IMR-90 (cell line): ENCODE measurements around the gene ISLR2. TPM values are rescaled to one million over a fixed set of nuclear protein-coding genes. Genes with fewer than 3 reads are reported as not detected.
A peak's percentile ranks its signal among the peaks of the same experiment; 100 is the strongest.

Experiments used
- ATAC-seq: fragments of 200-7000 bp; cut with Tn5 transposase; 2 replicates; pipeline ENCODE4 v1.9.1; 2020; ENCODE audit warnings: low read depth, mild to moderate bottlenecking, moderate library complexity
- BruUV-seq: library from RNA; stranded (reverse); fragments of 400-500 nt; replicated peaks from 2 replicates; lab custom pipeline; 2021; lab: Mats Ljungman, UMichigan
- CTCF ChIA-PET: fragments of 300-600 bp; formaldehyde crosslinking; extraction: SDS; loops from one replicate; lab custom pipeline; 2021; ENCODE audit warnings: antibody characterized with exemption; lab: Yijun Ruan, JAX
- POLR2A ChIA-PET: fragments of 300-600 bp; sonication (Branson Sonifier 250); formaldehyde crosslinking; loops from one replicate; lab custom pipeline; 2022; ENCODE audit warnings: antibody characterized with exemption; ENCODE audit not compliant: unreplicated experiment; lab: Charles Lee
- DNase-seq: peaks from one replicate; pipeline ENCODE4 v3.0.0; 2013
- H2AFZ ChIP-seq: replicated peaks from 2 replicates; pipeline ENCODE3; 2013; ENCODE audit warnings: low read length, mild to moderate bottlenecking; ENCODE audit not compliant: poor library complexity
- H2AK5ac ChIP-seq: 2 replicates; pipeline ENCODE4 v1.6.1; 2013; ENCODE audit warnings: low read depth, low read length, inconsistent platforms
- H2AK9ac ChIP-seq: replicated peaks from 2 replicates; pipeline ENCODE3; 2013; ENCODE audit warnings: mild to moderate bottlenecking, low read depth, low read length, moderate library complexity; ENCODE audit not compliant: poor library complexity
- H2BK120ac ChIP-seq: 2 replicates; pipeline ENCODE4 v1.6.1; 2013; ENCODE audit warnings: low read depth, low read length, inconsistent platforms
- H2BK15ac ChIP-seq: 3 replicates; pipeline ENCODE4 v1.6.1; 2013; ENCODE audit warnings: low read depth, low read length, inconsistent platforms
- H2BK20ac ChIP-seq: 2 replicates; pipeline ENCODE4 v1.6.1; 2013; ENCODE audit warnings: low read depth, mild to moderate bottlenecking, inconsistent platforms, low read length, moderate library complexity
- H2BK5ac ChIP-seq: 2 replicates; pipeline ENCODE4 v1.6.1; 2013; ENCODE audit warnings: mild to moderate bottlenecking, low read depth, low read length, inconsistent platforms; ENCODE audit not compliant: poor library complexity, severe bottlenecking
- H3K14ac ChIP-seq: replicated peaks from 2 replicates; pipeline ENCODE4 v1.6.1; 2013; ENCODE audit warnings: low read depth, low read length, inconsistent platforms
- H3K18ac ChIP-seq: 2 replicates; pipeline ENCODE4 v1.6.1; 2013; ENCODE audit warnings: low read depth, low read length, control low read depth
- H3K23ac ChIP-seq: 2 replicates; pipeline ENCODE4 v1.6.1; 2013; ENCODE audit warnings: low read depth, low read length, inconsistent platforms
- H3K27ac ChIP-seq: 2 replicates; pipeline ENCODE4 v1.5.1; 2013; ENCODE audit warnings: mild to moderate bottlenecking, control low read depth, low read length; ENCODE audit not compliant: insufficient read depth
- H3K27me3 ChIP-seq: 2 replicates; pipeline ENCODE4 v1.6.1; 2013; ENCODE audit warnings: low read length; ENCODE audit not compliant: control insufficient read depth, insufficient read depth
- H3K36me3 ChIP-seq: 2 replicates; pipeline ENCODE4 v1.6.1; 2013; ENCODE audit warnings: low read length, mixed read lengths; ENCODE audit not compliant: control insufficient read depth, insufficient read depth
- H3K4ac ChIP-seq: 2 replicates; pipeline ENCODE4 v1.6.1; 2013; ENCODE audit warnings: low read depth, low read length, inconsistent platforms
- H3K4me1 ChIP-seq: 2 replicates; pipeline ENCODE4 v1.6.1; 2013; ENCODE audit warnings: low read length, mixed read lengths; ENCODE audit not compliant: control insufficient read depth, insufficient read depth
- H3K4me2 ChIP-seq: 2 replicates; pipeline ENCODE4 v1.6.1; 2013; ENCODE audit warnings: low read depth, mild to moderate bottlenecking, control low read depth, low read length, moderate library complexity
- H3K4me3 ChIP-seq: 2 replicates; pipeline ENCODE4 v1.5.1; 2013; ENCODE audit warnings: low read depth, mild to moderate bottlenecking, control low read depth, low read length, moderate library complexity; ENCODE audit not compliant: insufficient read depth
- H3K56ac ChIP-seq: 2 replicates; pipeline ENCODE4 v1.6.1; 2013; ENCODE audit warnings: low read length, inconsistent platforms; ENCODE audit not compliant: insufficient read depth; ENCODE audit errors: extremely low read depth
- H3K79me1 ChIP-seq, 2 experiments: 2 replicates each; pipeline ENCODE4 v1.6.1; 2013; ENCODE audit warnings: low read length in 2 of 2, inconsistent platforms in 1 of 2, low read depth in 1 of 2
- H3K9ac ChIP-seq: 2 replicates; pipeline ENCODE4 v1.6.1; 2013; ENCODE audit warnings: low read depth, low read length, control low read depth
- H3K9me1 ChIP-seq: 2 replicates; pipeline ENCODE4 v1.6.1; 2013; ENCODE audit warnings: low read length, inconsistent platforms; ENCODE audit not compliant: insufficient read depth
- H3K9me3 ChIP-seq: 2 replicates; pipeline ENCODE4 v1.6.1; 2013; ENCODE audit warnings: low read length; ENCODE audit not compliant: control insufficient read depth, insufficient read depth
- H4K20me1 ChIP-seq: 2 replicates; pipeline ENCODE4 v1.6.1; 2013; ENCODE audit warnings: low read length, inconsistent platforms; ENCODE audit not compliant: insufficient read depth
- H4K5ac ChIP-seq: 2 replicates; pipeline ENCODE4 v1.6.1; 2013; ENCODE audit warnings: mild to moderate bottlenecking, low read depth, low read length, control low read depth
- H4K8ac ChIP-seq, 2 experiments: 2 replicates each; pipeline ENCODE4 v1.6.1; 2013; ENCODE audit warnings: low read depth in 2 of 2, low read length in 2 of 2, control low read depth in 1 of 2, inconsistent platforms in 1 of 2
- H4K91ac ChIP-seq: 2 replicates; pipeline ENCODE4 v1.6.1; 2013; ENCODE audit warnings: low read depth, low read length, inconsistent platforms; ENCODE audit not compliant: insufficient read depth
- BHLHE40 ChIP-seq: fragments of 150-350 bp; IDR thresholded peaks from 2 replicates; pipeline ENCODE4 v1.6.1; 2016; ENCODE audit warnings: mild to moderate bottlenecking, low read depth, low read length
- CEBPB ChIP-seq: IDR thresholded peaks from 2 replicates; pipeline ENCODE4 v1.6.1; 2012; ENCODE audit warnings: low read depth, low read length, improper control_type of control experiment
- CHD1 ChIP-seq: IDR thresholded peaks from 2 replicates; pipeline ENCODE4 v1.6.1; 2012; ENCODE audit warnings: low read depth, low read length, improper control_type of control experiment
- CTCF ChIP-seq: conservative IDR thresholded peaks from 2 replicates; pipeline ENCODE4 v1.5.1; 2012; ENCODE audit warnings: mild to moderate bottlenecking, low read depth, low read length, improper control_type of control experiment
- MAFK ChIP-seq: IDR thresholded peaks from 2 replicates; pipeline ENCODE4 v1.6.1; 2012; ENCODE audit warnings: low read depth, low read length, improper control_type of control experiment
- MAZ ChIP-seq: IDR thresholded peaks from 2 replicates; pipeline ENCODE4 v1.6.1; 2012; ENCODE audit warnings: low read depth, mild to moderate bottlenecking, low read length, improper control_type of control experiment, moderate library complexity, borderline replicate concordance
- MXI1 ChIP-seq: IDR thresholded peaks from 2 replicates; pipeline ENCODE4 v1.6.1; 2012; ENCODE audit warnings: low read depth, mild to moderate bottlenecking, low read length, moderate library complexity, borderline replicate concordance
- RCOR1 ChIP-seq: IDR thresholded peaks from 2 replicates; pipeline ENCODE4 v1.6.1; 2012; ENCODE audit warnings: mild to moderate bottlenecking, low read length, improper control_type of control experiment; ENCODE audit not compliant: insufficient replicate concordance
- RFX5 ChIP-seq: IDR thresholded peaks from 2 replicates; pipeline ENCODE4 v1.8.0; 2012; ENCODE audit warnings: low read depth, mild to moderate bottlenecking, low read length, moderate library complexity
- SMC3 ChIP-seq: fragments of 150-350 bp; IDR thresholded peaks from 2 replicates; pipeline ENCODE4 v1.6.1; 2016; ENCODE audit warnings: low read depth, mild to moderate bottlenecking, antibody characterized with exemption, low read length, moderate library complexity
- WGBS, 2 experiments: methylation state at CpG; one replicate each; pipeline versions ENCODE4 v1.1.5 to v1.1.7; 2013; ENCODE audit warnings: missing lambda C conversion rate in 2 of 2; ENCODE audit not compliant: insufficient read length in 1 of 2; ENCODE audit errors: extremely low coverage in 2 of 2; 5-methylcytosine and 5-hydroxymethylcytosine counted together
- dilution Hi-C: fragments of 300-500 bp; cut with HindIII; formaldehyde crosslinking; loops from one replicate; pipeline ENCODE4 v1.14.3; 2018; ENCODE audit warnings: low sequenced_read_pairs; ENCODE audit not compliant: unreplicated experiment
- in situ Hi-C: fragments of 300-500 bp; cut with MboI; formaldehyde crosslinking; loops from 3 replicates; pipeline ENCODE4 v1.14.3; 2019; ENCODE audit warnings: low sequenced_read_pairs, inconsistent platforms, mixed read lengths
- intact Hi-C: fragments of 100-400 bp; cut with micrococcal nuclease; formaldehyde crosslinking; loops from 2 replicates; pipeline ENCODE4 v1.10.0; 2022
- polyA plus RNA-seq, 3 experiments: library from polyadenylated mRNA; depleted of rRNA; stranded (reverse); fragments of >200 nt; gene quantifications; 2 replicates each; pipeline ENCODE4 v1.2.3, GENCODE V29; 2012; ENCODE audit warnings: low replicate concordance in 1 of 3
- total RNA-seq: library from RNA; depleted of rRNA; stranded (reverse); fragments of >200 nt; gene quantifications from 2 replicates; pipeline ENCODE4 v1.2.3, GENCODE V29; 2012

The ISLR2 gene
- total and polyA plus RNA-seq, 2 of the 4 experiments (the other 2 are of a cell fraction): not detected

GRCh38 chr15:74173380-74174218 lies 43.2 kb downstream of the ISLR2 start, which contains the start of gene ISLR:
Gene ISLR (plus strand): TSS chr15:74173710. CDS start chr15:74174859, 1,149 bp downstream.
- no peak within 1 kb of the TSS for H3K18ac ChIP-seq
- ChIA-PET POLR2A (no interaction called here), CTCF (interaction anchor here (0.6 kb wide), 1 partner anchor 37 kb away, joined by 3 read pairs; no protein-coding TSS in a partner anchor)
- H3K36me3 ChIP-seq: no peaks in the 10 kb centered on the region
- dilution Hi-C loops (no loop called here), intact Hi-C loops (no loop called here), in situ Hi-C loops (no loop called here)
- 0 out of 2 replicates have a peak, but pooled peaks have one; percentile 23 for ATAC-seq
- H3K4ac ChIP-seq: no peak within 1 kb of the TSS; the same call in 1 of the 2 replicates
- no peak within 1 kb of the TSS for H3K56ac ChIP-seq
- no peaks in the 10 kb centered on the region for H3K79me1 ChIP-seq
- peak within 1 kb of the TSS; percentile 48; the same call in 1 of the 2 replicates for H4K5ac ChIP-seq
- H3K27me3 ChIP-seq: peaks cover 26% of the 10 kb centered on the region
- no peak within 1 kb of the TSS for H3K23ac ChIP-seq
- H2BK20ac ChIP-seq: no peak within 1 kb of the TSS
- H4K91ac ChIP-seq: no peak within 1 kb of the TSS
- BruUV-seq: no TSS peak
- H3K9ac ChIP-seq: no peak within 1 kb of the TSS
- H4K8ac ChIP-seq: peak within 1 kb of the TSS in 1 of 2 experiments; percentile 6; a peak in 1 of 4 replicates
- H2BK5ac ChIP-seq: no peak within 1 kb of the TSS
- 42% methylated on average over 7 of the region's 20 CpGs; no CpG with 5 or more reads in 1 of the 2 experiments for WGBS, 2 experiments
- H2AK5ac ChIP-seq: no peak within 1 kb of the TSS
- no peak for TF ChIP-seq BHLHE40
- TF ChIP-seq CHD1: no peak
- TF ChIP-seq CTCF: no peak
- no peak for TF ChIP-seq CEBPB
- TF ChIP-seq SMC3: no peak
- no peak for TF ChIP-seq RFX5
- no peak for TF ChIP-seq MAZ
- no peak for TF ChIP-seq RCOR1
- TF ChIP-seq MXI1: no peak
- TF ChIP-seq MAFK: no peak
- peaks cover 23% of the 10 kb centered on the region for H3K4me1 ChIP-seq
- no peak within 1 kb of the TSS for H2BK15ac ChIP-seq
- no peak within 1 kb of the TSS for H2AK9ac ChIP-seq
- H3K9me3 ChIP-seq: no peaks in the 10 kb centered on the region
- H3K14ac ChIP-seq: no peak within 1 kb of the TSS
- DNase-seq: peak; percentile 8
- H4K20me1 ChIP-seq: peaks cover 6% of the 10 kb centered on the region; the same call in 1 of the 2 replicates
- H3K4me3 ChIP-seq: no peak within 1 kb of the TSS
- H3K9me1 ChIP-seq: peaks cover 13% of the 10 kb centered on the region
- H3K27ac ChIP-seq: no peak within 1 kb of the TSS
- H2AFZ ChIP-seq: peak within 1 kb of the TSS; percentile 59
- no peak within 1 kb of the TSS; the same call in 1 of the 2 replicates for H3K4me2 ChIP-seq
- H2BK120ac ChIP-seq: no peak within 1 kb of the TSS
